ENCODE results near the gene SELENOH.
A peak's percentile ranks its signal among the peaks of the same experiment; 100 is the strongest.
"Not testable (repeated sequence)": the region's sequence is repeated elsewhere in the genome, so short reads cannot be mapped to it uniquely, and the experiment has no call there.

Gene SELENOH

GRCh38 chr11:57741132-57742086, at the start of gene SELENOH:
SELENOH (plus strand) TSS chr11:57741491; CDS start chr11:57741596, 105 bp downstream.
- peak; percentile 90 for DNase-seq (ENCODE audit: low read depth)

- no peak for DNase-seq (ENCODE audit: low read depth)
Observed at GRCh38 chr11:57698843-57699365, 42.4 kb upstream of the SELENOH start.

GRCh38 chr11:57699813-57700212, 41.5 kb upstream of the SELENOH start:
- DNase-seq (ENCODE audit: low read depth): no peak

GRCh38 chr11:57700425-57700824, 40.9 kb upstream of the SELENOH start:
- no peak for DNase-seq (ENCODE audit: low read depth)

- no peak for DNase-seq (ENCODE audit: low read depth)
Observed at GRCh38 chr11:57703341-57703740, 38.0 kb upstream of the SELENOH start.

GRCh38 chr11:57704932-57705331, 36.4 kb upstream of the SELENOH start:
- no peak for DNase-seq (ENCODE audit: low read depth)

GRCh38 chr11:57705432-57705831, 35.9 kb upstream of the SELENOH start:
- DNase-seq (ENCODE audit: low read depth): not testable (repeated sequence)

GRCh38 chr11:57709802-57710367, 31.4 kb upstream of the SELENOH start:
- no peak for DNase-seq (ENCODE audit: low read depth)

GRCh38 chr11:57711414-57712255, 29.7 kb upstream of the SELENOH start, which contains the start of gene MED19:
MED19 (minus strand) TSS chr11:57712215; CDS start chr11:57712179, 36 bp downstream.
- peak; percentile 53 for DNase-seq (ENCODE audit: low read depth)

- DNase-seq (ENCODE audit: low read depth): peak; percentile 98
Observed at GRCh38 chr11:57712256-57713150, 28.8 kb upstream of the SELENOH start, which contains the start of gene TMX2. TMX2 (plus strand) TSS chr11:57712593; CDS start chr11:57712619, 26 bp downstream.

GRCh38 chr11:57713835-57714234, 27.5 kb upstream of the SELENOH start:
- DNase-seq (ENCODE audit: low read depth): no peak

GRCh38 chr11:57716726-57717125, 24.6 kb upstream of the SELENOH start:
- not testable (repeated sequence) for DNase-seq (ENCODE audit: low read depth)

- DNase-seq (ENCODE audit: low read depth): no peak
Observed at GRCh38 chr11:57727185-57727584, 14.1 kb upstream of the SELENOH start.

- DNase-seq (ENCODE audit: low read depth): no peak
Observed at GRCh38 chr11:57728829-57729228, 12.5 kb upstream of the SELENOH start.

- DNase-seq (ENCODE audit: low read depth): no peak
Observed at GRCh38 chr11:57729479-57729878, 11.8 kb upstream of the SELENOH start.

GRCh38 chr11:57732661-57733060, 8.6 kb upstream of the SELENOH start:
- DNase-seq (ENCODE audit: low read depth): no peak

GRCh38 chr11:57735619-57736298, 5.5 kb upstream of the SELENOH start:
- DNase-seq (ENCODE audit: low read depth): no peak

- DNase-seq (ENCODE audit: low read depth): no peak
Observed at GRCh38 chr11:57742087-57742452, 779 bp downstream of the SELENOH start.

- DNase-seq (ENCODE audit: low read depth): no peak
Observed at GRCh38 chr11:57744357-57744756, 3.1 kb downstream of the SELENOH start.

GRCh38 chr11:57745206-57745605, 3.9 kb downstream of the SELENOH start:
- DNase-seq (ENCODE audit: low read depth): no peak

All from HS-5 (cell line).